Endothelial cell of umbilical vein (primary cell): Measurements from ENCODE around the gene ANKRD44. TPM values are rescaled to one million over a fixed set of nuclear protein-coding genes. Genes with fewer than 3 reads are reported as not detected.

Experiments used
- BruUV-seq: library from RNA; stranded (reverse); fragments of 400-500 nt; replicated peaks from 2 replicates; lab custom pipeline; 2021; lab: Mats Ljungman, UMichigan
- CTCF ChIA-PET: fragments of 300-600, 350-600 bp; sonication (Branson Sonifier 250); formaldehyde crosslinking; loops from one replicate; lab custom pipeline; 2021; ENCODE audit warnings: antibody characterized with exemption, inconsistent platforms; lab: Charles Lee
- POLR2A ChIA-PET: fragments of 300-600, 350-600 bp; sonication (Branson Sonifier 250); formaldehyde crosslinking; loops from one replicate; lab custom pipeline; 2021; ENCODE audit warnings: antibody characterized with exemption, inconsistent platforms; lab: Charles Lee
- DNase-seq: peaks from one replicate; pipeline ENCODE4 v3.0.0-alpha.2; 2011; ENCODE audit warnings: low read depth, low spot score
- FAIRE-seq: peaks from 2 replicates; lab custom pipeline; 2011; peaks lifted over from hg19 to GRCh38; lab: Jason Lieb, UNC
- H2AFZ ChIP-seq: 2 replicates; pipeline ENCODE4 v1.6.0; 2012; ENCODE audit warnings: low read depth, low read length, control low read depth, inconsistent platforms
- H3K27ac ChIP-seq: 2 replicates; pipeline ENCODE4 v1.5.1; 2011; ENCODE audit warnings: low read depth, mild to moderate bottlenecking, control low read depth, low read length, moderate library complexity; ENCODE audit not compliant: insufficient read depth
- H3K27me3 ChIP-seq, 2 experiments: 2 replicates each; pipeline versions ENCODE4 v1.6.0 to v1.6.1; 2011; ENCODE audit warnings: low read length in 2 of 2, mixed read lengths in 1 of 2; ENCODE audit not compliant: control insufficient read depth in 2 of 2, insufficient read depth in 2 of 2
- H3K36me3 ChIP-seq, 2 experiments: 2 replicates in 1 of 2; 3 replicates in 1 of 2; pipeline ENCODE4 v1.5.1; 2011; ENCODE audit warnings: low read length in 2 of 2, mild to moderate bottlenecking in 1 of 2, moderate library complexity in 1 of 2; ENCODE audit not compliant: control insufficient read depth in 2 of 2, insufficient read depth in 2 of 2; ENCODE audit errors: extremely low read depth in 1 of 2
- H3K4me1 ChIP-seq: 3 replicates; pipeline ENCODE4 v1.5.1; 2011; ENCODE audit warnings: mild to moderate bottlenecking, low read length; ENCODE audit not compliant: control insufficient read depth, insufficient read depth; ENCODE audit errors: extremely low read depth
- H3K4me2 ChIP-seq: 2 replicates; pipeline ENCODE4 v1.6.1; 2011; ENCODE audit warnings: low read length, control low read depth, mixed read lengths; ENCODE audit not compliant: insufficient read depth
- H3K4me3 ChIP-seq, 3 experiments: fragments of 200-600 bp in 1 of 3; sonication (generic), shearing (Covaris generic) in 1 of 3; replicated peaks in 1 of 3; 2 replicates each; pipeline ENCODE4 v1.5.1; 2011 to 2016; ENCODE audit warnings: control low read depth in 3 of 3, low read length in 3 of 3, mild to moderate bottlenecking in 2 of 3, inconsistent platforms in 1 of 3, low read depth in 1 of 3, moderate library complexity in 1 of 3; ENCODE audit not compliant: insufficient read depth in 1 of 3
- H3K79me2 ChIP-seq: 2 replicates; pipeline ENCODE4 v1.6.0; 2012; ENCODE audit warnings: low read length, inconsistent platforms; ENCODE audit not compliant: control insufficient read depth, insufficient read depth
- H3K9ac ChIP-seq: replicated peaks from 2 replicates; pipeline ENCODE3; 2011; ENCODE audit warnings: low read length, control low read depth; ENCODE audit not compliant: insufficient read depth; ENCODE audit errors: extremely low read depth
- H3K9me1 ChIP-seq: replicated peaks from 3 replicates; pipeline ENCODE4 v1.6.0; 2011; ENCODE audit warnings: mild to moderate bottlenecking, low read length; ENCODE audit not compliant: control insufficient read depth, insufficient read depth; ENCODE audit errors: extremely low read depth
- H3K9me3 ChIP-seq: replicated peaks from 2 replicates; pipeline ENCODE4 v1.5.1; 2012; ENCODE audit warnings: low read length, inconsistent platforms; ENCODE audit not compliant: control insufficient read depth, insufficient read depth
- H4K20me1 ChIP-seq: replicated peaks from 2 replicates; pipeline ENCODE3; 2011; ENCODE audit warnings: mild to moderate bottlenecking, low read length; ENCODE audit not compliant: control insufficient read depth, insufficient read depth; ENCODE audit errors: extremely low read depth
- EZH2 ChIP-seq: IDR thresholded peaks from 2 replicates; pipeline ENCODE4 v1.6.1; 2012; ENCODE audit warnings: borderline replicate concordance, low read depth, mild to moderate bottlenecking, moderate library complexity, low read length, inconsistent platforms; ENCODE audit not compliant: severe bottlenecking
- FOS ChIP-seq: IDR thresholded peaks from 2 replicates; pipeline ENCODE4 v1.6.1; 2011; ENCODE audit warnings: mild to moderate bottlenecking, low read length, moderate library complexity, borderline replicate concordance; ENCODE audit not compliant: insufficient read depth
- GATA2 ChIP-seq: IDR thresholded peaks from 2 replicates; pipeline ENCODE4 v1.7.0; 2011; ENCODE audit warnings: low read depth, mild to moderate bottlenecking, moderate library complexity, mixed read lengths, low read length; ENCODE audit not compliant: insufficient read length, insufficient read depth
- JUN ChIP-seq: IDR thresholded peaks from 2 replicates; pipeline ENCODE4 v1.6.1; 2011; ENCODE audit warnings: borderline replicate concordance, low read depth; ENCODE audit not compliant: insufficient read length, insufficient read depth
- MYC ChIP-seq: IDR thresholded peaks from one replicate; pipeline ENCODE4 v1.6.1; 2011; ENCODE audit warnings: mild to moderate bottlenecking, low read depth, low read length
- POLR2A ChIP-seq: IDR thresholded peaks from 2 replicates; pipeline ENCODE4 v1.6.1; 2012; ENCODE audit warnings: low read depth, mild to moderate bottlenecking, control low read depth, low read length
- POLR2AphosphoS5 ChIP-seq: IDR thresholded peaks from 2 replicates; pipeline ENCODE4 v1.6.1; 2012; ENCODE audit warnings: low read depth, mild to moderate bottlenecking, control low read depth, low read length, moderate library complexity; ENCODE audit not compliant: insufficient read depth
- dilution Hi-C: fragments of 300-500 bp; cut with MboI; formaldehyde crosslinking; loops from one replicate; pipeline ENCODE4 v1.15.0; 2019; ENCODE audit warnings: low sequenced_read_pairs; ENCODE audit not compliant: extremely low pct_ligation_motif_present
- intact Hi-C: fragments of 100-400 bp; cut with micrococcal nuclease; formaldehyde crosslinking; loops from one replicate; pipeline ENCODE4 v1.10.0; 2022
- polyA plus RNA-seq, 4 experiments: library from polyadenylated mRNA; depleted of rRNA in 3 of 4; stranded (reverse) in 3 of 4; unstranded in 1 of 4; fragments of >200 nt; gene quantifications; 2 replicates each; pipeline versions ENCODE4 v1.2.1 to v1.2.3, GENCODE V29; 2011 to 2012; ENCODE audit warnings: missing spikeins in 1 of 4
- total RNA-seq: library from RNA; stranded (reverse); gene quantifications from 2 replicates; pipeline ENCODE4 v1.2.3, GENCODE V29; 2021
- TF ChIP-seq, protein P1 (sequence below), 2 donors: IDR thresholded peaks; 1 replicate in 1 of 2; 2 replicates in 1 of 2; pipeline ENCODE4 v1.5.1; 2011; ENCODE audit warnings: low read length in 2 of 2, mild to moderate bottlenecking in 2 of 2, moderate library complexity in 2 of 2, control low read depth in 1 of 2, inconsistent platforms in 1 of 2, low read depth in 1 of 2; ENCODE audit not compliant: insufficient read depth in 1 of 2; ENCODE audit errors: extremely low read depth in 1 of 2
- TF ChIP-seq, protein P2 (sequence below): IDR thresholded peaks from 2 replicates; pipeline ENCODE4 v1.6.1; 2011; ENCODE audit not compliant: insufficient read depth, insufficient read length

ANKRD44 gene
- total and polyA plus RNA-seq, 2 donors (not counting 3 experiments of a cell fraction or from before 2014, with no cell fraction given) = 3.4 to 6.1 TPM

DNA sequence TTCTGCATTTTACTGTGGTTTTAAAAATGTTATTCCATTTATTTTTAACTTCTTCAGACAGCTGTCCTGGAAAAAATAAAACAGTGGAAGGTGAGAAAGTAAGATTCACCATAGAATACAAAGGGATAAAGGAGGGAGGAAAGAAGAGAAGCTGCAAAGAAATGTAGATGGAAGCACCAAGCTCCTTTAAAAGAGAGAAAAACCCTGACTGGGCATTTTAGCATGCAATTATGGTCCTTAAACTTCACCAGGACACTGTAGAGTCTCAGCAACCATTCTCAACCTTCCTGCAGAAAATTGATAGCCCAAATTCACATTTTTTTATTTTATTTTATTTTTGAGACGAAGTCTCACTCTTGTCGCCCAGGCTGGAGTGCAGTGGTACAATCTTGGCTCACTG is 11.6 kb upstream of the ANKRD44 start:
- BruUV-seq = no TSS peak
- H3K4me3 ChIP-seq = no peak overlapping the region
- intact Hi-C loops = no loop called here
- FAIRE-seq (no peak), DNase-seq (no peak)
- dilution Hi-C loops = no loop called here
- no peak overlapping the region for H3K27ac ChIP-seq
- TF ChIP-seq FOS = no peak
- no peak for TF ChIP-seq EZH2
- TF ChIP-seq, protein P1, sequence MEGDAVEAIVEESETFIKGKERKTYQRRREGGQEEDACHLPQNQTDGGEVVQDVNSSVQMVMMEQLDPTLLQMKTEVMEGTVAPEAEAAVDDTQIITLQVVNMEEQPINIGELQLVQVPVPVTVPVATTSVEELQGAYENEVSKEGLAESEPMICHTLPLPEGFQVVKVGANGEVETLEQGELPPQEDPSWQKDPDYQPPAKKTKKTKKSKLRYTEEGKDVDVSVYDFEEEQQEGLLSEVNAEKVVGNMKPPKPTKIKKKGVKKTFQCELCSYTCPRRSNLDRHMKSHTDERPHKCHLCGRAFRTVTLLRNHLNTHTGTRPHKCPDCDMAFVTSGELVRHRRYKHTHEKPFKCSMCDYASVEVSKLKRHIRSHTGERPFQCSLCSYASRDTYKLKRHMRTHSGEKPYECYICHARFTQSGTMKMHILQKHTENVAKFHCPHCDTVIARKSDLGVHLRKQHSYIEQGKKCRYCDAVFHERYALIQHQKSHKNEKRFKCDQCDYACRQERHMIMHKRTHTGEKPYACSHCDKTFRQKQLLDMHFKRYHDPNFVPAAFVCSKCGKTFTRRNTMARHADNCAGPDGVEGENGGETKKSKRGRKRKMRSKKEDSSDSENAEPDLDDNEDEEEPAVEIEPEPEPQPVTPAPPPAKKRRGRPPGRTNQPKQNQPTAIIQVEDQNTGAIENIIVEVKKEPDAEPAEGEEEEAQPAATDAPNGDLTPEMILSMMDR (IDR thresholded peaks at IDR 0.05; ENCODE audit: extremely low read depth in 1 of 2, insufficient read depth in 1 of 2, low read depth in 1 of 2, low read length in 2 of 2) = no peak
- no peak for TF ChIP-seq GATA2
- no peak for TF ChIP-seq JUN
- TF ChIP-seq, protein P2, sequence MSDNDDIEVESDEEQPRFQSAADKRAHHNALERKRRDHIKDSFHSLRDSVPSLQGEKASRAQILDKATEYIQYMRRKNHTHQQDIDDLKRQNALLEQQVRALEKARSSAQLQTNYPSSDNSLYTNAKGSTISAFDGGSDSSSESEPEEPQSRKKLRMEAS = no peak
- TF ChIP-seq MYC = no peak
- TF ChIP-seq POLR2A = no peak
- TF ChIP-seq POLR2AphosphoS5 = no peak
- H3K79me2 ChIP-seq = no peaks in the 10 kb centered on the region
- H3K36me3 ChIP-seq = no peaks in the 10 kb centered on the region
- H4K20me1 ChIP-seq = no peaks in the 10 kb centered on the region
- H2AFZ ChIP-seq = no peak overlapping the region
- no peaks in the 10 kb centered on the region for H3K9me3 ChIP-seq
- H3K4me2 ChIP-seq = no peak overlapping the region
- H3K9ac ChIP-seq = no peak overlapping the region
- peaks cover 9 to 18% of the 10 kb centered on the region in 2 experiments for H3K27me3 ChIP-seq
- CTCF ChIA-PET = interaction anchor here (0.9 kb wide), 1 partner anchor 10 kb away, joined by 3 read pairs; no protein-coding TSS in a partner anchor
- POLR2A ChIA-PET = no interaction called here
- no peaks in the 10 kb centered on the region for H3K4me1 ChIP-seq
- H3K9me1 ChIP-seq = no peaks in the 10 kb centered on the region
